GM12878 (cell line): ENCODE data around the gene NPW. TPM values are rescaled to one million over a fixed set of nuclear protein-coding genes. Genes with fewer than 3 reads are reported as not detected.

Experiments used
- BHLHE40 ChIP-seq, 2 experiments: fragments of 450-650 bp in 1 of 2; IDR thresholded peaks; 2 replicates each; pipeline ENCODE4 v1.6.1; 2011 to 2017; ENCODE audit warnings: low read depth in 2 of 2, borderline replicate concordance in 1 of 2, improper control_type of control experiment in 1 of 2, low read length in 1 of 2, mild to moderate bottlenecking in 1 of 2
- BRCA1 ChIP-seq: IDR thresholded peaks from 2 replicates; pipeline ENCODE4 v1.6.1; 2011; ENCODE audit warnings: low read depth, low read length, improper control_type of control experiment
- CHD2 ChIP-seq: IDR thresholded peaks from 2 replicates; pipeline ENCODE4 v1.6.1; 2011; ENCODE audit warnings: low read depth, low read length, improper control_type of control experiment, borderline replicate concordance
- EGR1 ChIP-seq, 2 experiments: IDR thresholded peaks; 1 replicate in 1 of 2; 2 replicates in 1 of 2; pipeline ENCODE4 v1.6.1; 2011 to 2012; ENCODE audit warnings: low read depth in 2 of 2, low read length in 2 of 2, borderline replicate concordance in 1 of 2, mild to moderate bottlenecking in 1 of 2, moderate library complexity in 1 of 2
- EP300 ChIP-seq, 2 experiments: fragments of 150-350 bp in 1 of 2; IDR thresholded peaks; 2 replicates each; pipeline ENCODE4 v1.6.1; 2011 to 2012; ENCODE audit warnings: low read depth in 2 of 2, low read length in 2 of 2, borderline replicate concordance in 1 of 2, improper control_type of control experiment in 1 of 2, inconsistent platforms in 1 of 2; ENCODE audit not compliant: control insufficient read depth in 1 of 2
- HCFC1 ChIP-seq: fragments of 150-350 bp; IDR thresholded peaks from 2 replicates; pipeline ENCODE4 v1.6.1; 2014; ENCODE audit warnings: low read length
- HDGF ChIP-seq: fragments of 450-650 bp; IDR thresholded peaks from 2 replicates; pipeline ENCODE4 v1.6.1; 2016; ENCODE audit warnings: antibody characterized with exemption
- IKZF1 ChIP-seq: fragments of 450-650 bp; conservative IDR thresholded peaks from 2 replicates; pipeline ENCODE4 v1.6.1; 2017; ENCODE audit warnings: antibody characterized with exemption, mild to moderate bottlenecking
- MTA2 ChIP-seq: fragments of 450-650 bp; IDR thresholded peaks from 2 replicates; pipeline ENCODE4 v1.6.1; 2016; ENCODE audit warnings: low read depth, mild to moderate bottlenecking, moderate library complexity
- MYC ChIP-seq: IDR thresholded peaks from 2 replicates; pipeline ENCODE4 v1.6.1; 2011; ENCODE audit warnings: mild to moderate bottlenecking, low read length, moderate library complexity, inconsistent platforms; ENCODE audit not compliant: insufficient read depth, insufficient replicate concordance, insufficient read length, severe bottlenecking
- NBN ChIP-seq: fragments of 450-650 bp; IDR thresholded peaks from 2 replicates; pipeline ENCODE4 v1.6.1; 2016
- PBX3 ChIP-seq: IDR thresholded peaks from 2 replicates; pipeline ENCODE4 v1.6.1; 2011; ENCODE audit warnings: mild to moderate bottlenecking, low read depth, low read length, moderate library complexity; ENCODE audit not compliant: insufficient replicate concordance
- POLR2AphosphoS5 ChIP-seq: IDR thresholded peaks from 2 replicates; pipeline ENCODE4 v1.6.1; 2011; ENCODE audit warnings: mild to moderate bottlenecking, low read length, inconsistent platforms
- RAD21 ChIP-seq: IDR thresholded peaks from 2 replicates; pipeline ENCODE4 v1.6.1; 2011; ENCODE audit warnings: mild to moderate bottlenecking, low read depth, low read length, moderate library complexity; ENCODE audit not compliant: insufficient read depth
- RELB ChIP-seq: fragments of 450-650 bp; IDR thresholded peaks from 2 replicates; pipeline ENCODE4 v1.6.1; 2017; ENCODE audit warnings: low read depth, mild to moderate bottlenecking, moderate library complexity
- REST ChIP-seq: IDR thresholded peaks from 2 replicates; pipeline ENCODE4 v1.6.1; 2012; ENCODE audit warnings: mild to moderate bottlenecking, low read depth, low read length
- RUNX3 ChIP-seq: IDR thresholded peaks from 2 replicates; pipeline ENCODE4 v1.6.1; 2012; ENCODE audit warnings: low read length, inconsistent platforms
- SMC3 ChIP-seq: IDR thresholded peaks from 2 replicates; pipeline ENCODE4 v1.6.1; 2011; ENCODE audit warnings: low read length, improper control_type of control experiment, borderline replicate concordance
- SP1 ChIP-seq: IDR thresholded peaks from one replicate; pipeline ENCODE4 v1.6.1; 2011; ENCODE audit warnings: low read depth, low read length
- TARDBP ChIP-seq: IDR thresholded peaks from 2 replicates; pipeline ENCODE4 v1.6.1; 2016; ENCODE audit warnings: borderline replicate concordance
- USF1 ChIP-seq: IDR thresholded peaks from 2 replicates; pipeline ENCODE4 v1.6.1; 2011; ENCODE audit warnings: borderline replicate concordance, low read depth, mild to moderate bottlenecking, moderate library complexity, mixed read lengths, low read length; ENCODE audit not compliant: insufficient read depth; ENCODE audit errors: extremely low read length
- ZNF217 ChIP-seq: fragments of 450-650 bp; IDR thresholded peaks from 2 replicates; pipeline ENCODE4 v1.6.1; 2017; ENCODE audit warnings: antibody characterized with exemption, mild to moderate bottlenecking
- ZNF274 ChIP-seq: IDR thresholded peaks from one replicate; pipeline ENCODE4 v1.8.0; 2011; ENCODE audit not compliant: insufficient read length, insufficient read depth
- ZNF622 ChIP-seq: fragments of 450-650 bp; IDR thresholded peaks from 2 replicates; pipeline ENCODE4 v1.6.1; 2017; ENCODE audit warnings: mild to moderate bottlenecking, inconsistent platforms
- polyA plus RNA-seq, 11 experiments: library from polyadenylated mRNA; depleted of rRNA in 4 of 11; unstranded in 6 of 11; stranded (reverse) in 5 of 11; fragments of >200 nt; fragmentation: Nextera tagmentation in 4 of 11; fragmentation: Illumina TruSeq in 1 of 11; extraction: Ambion mirVana in 4 of 11; extraction: Trizol in 1 of 11; gene quantifications; 1 replicate in 1 of 11; 2 replicates in 10 of 11; pipeline versions ENCODE4 v1.2.1 to v1.2.3, GENCODE V29; 2011 to 2016; ENCODE audit warnings: inconsistent platforms in 2 of 11, missing spikeins in 2 of 11, low read depth in 1 of 11
- total RNA-seq, 4 experiments: library from RNA; depleted of rRNA in 3 of 4; stranded (reverse); fragments of >200 nt in 3 of 4; fragmentation: Illumina TruSeq in 1 of 4; extraction: Trizol in 1 of 4; gene quantifications; 2 replicates each; pipeline versions ENCODE4 v1.2.1 to v1.2.3, GENCODE V29; 2013 to 2021

NPW gene
- total and polyA plus RNA-seq, 10 of the 15 experiments (the other 5 are each of a cell fraction or from before 2014, with no cell fraction given), result 0.23 to 2.5 (median 0.98) TPM; not detected in 4

- TF ChIP-seq REST (no peak), BHLHE40 (IDR thresholded peaks at IDR 0.05; ENCODE audit: borderline replicate concordance in 1 of 2, low read depth in 2 of 2, low read length in 1 of 2) (peak; percentile 96 to 97), USF1 (peak; percentile 85), MYC (no peak), NBN (peak; percentile 15; the same call in 1 of the 2 replicates), ZNF217 (no peak), EP300 (IDR thresholded peaks at IDR 0.05; ENCODE audit: borderline replicate concordance in 1 of 2, control insufficient read depth in 1 of 2, low read depth in 2 of 2, low read length in 2 of 2) (peak in 1 of 2 experiments; percentile 45; a peak in 1 of 4 replicates), SMC3 (no peak), POLR2AphosphoS5 (peak; percentile 48), RELB (0 out of 2 replicates have a peak, but pooled peaks have one; percentile 0), SP1 (peak; percentile 2), ZNF274 (no peak), RUNX3 (peak; percentile 83), IKZF1 (peak; percentile 40; the same call in 1 of the 2 replicates), EGR1 (IDR thresholded peaks at IDR 0.05; ENCODE audit: borderline replicate concordance in 1 of 2, low read depth in 2 of 2, low read length in 2 of 2) (0 out of 3 replicates have a peak, but pooled peaks of 1 of the 2 experiments have one; percentile 10), PBX3 (peak; percentile 68), MTA2 (peak; percentile 26; the same call in 1 of the 2 replicates), BRCA1 (no peak), HCFC1 (peak; percentile 7; the same call in 1 of the 2 replicates), RAD21 (no peak), TARDBP (no peak), CHD2 (no peak), HDGF (no peak), ZNF622 (no peak)
Measured at GRCh38 chr16:1991135-1991551, 28.4 kb upstream of the NPW start (continued).
